Measurements from ENCODE around the gene GRK3.

The GRK3 gene

GRCh38 chr22:25645266-25645665, 80.8 kb downstream of the GRK3 start:
- no peak for DNase-seq (ENCODE audit: low spot score in 2 of 2)
- no peak for ATAC-seq (replicated peaks; ENCODE audit: extremely low read depth, poor library complexity, severe bottlenecking)
- H3K27ac Mint-ChIP-seq (ENCODE audit: low read depth): no peak overlapping the region
- peaks cover 24% of the 10 kb centered on the region for H3K27me3 Mint-ChIP-seq
- H3K4me3 Mint-ChIP-seq: no peak overlapping the region
- no peaks in the 10 kb centered on the region for H3K9me3 Mint-ChIP-seq
- no peaks in the 10 kb centered on the region for H3K4me1 Mint-ChIP-seq
- peaks cover 4% of the 10 kb centered on the region for H3K36me3 Mint-ChIP-seq (ENCODE audit: insufficient read depth)

- ATAC-seq (replicated peaks; ENCODE audit: extremely low read depth, poor library complexity, severe bottlenecking) (no peak), DNase-seq (ENCODE audit: low spot score in 2 of 2) (no peak)
- Mint-ChIP-seq H3K4me1 (no peaks in the 10 kb centered on the region), H3K27me3 (peaks cover 23% of the 10 kb centered on the region), H3K36me3 (ENCODE audit: insufficient read depth) (peaks cover 4% of the 10 kb centered on the region), H3K9me3 (no peaks in the 10 kb centered on the region), H3K4me3 (no peak overlapping the region), H3K27ac (ENCODE audit: low read depth) (no peak overlapping the region)
Observed at GRCh38 chr22:25645964-25646363, 81.5 kb downstream of the GRK3 start.

GRCh38 chr22:25650833-25651232, 86.4 kb downstream of the GRK3 start:
- H3K4me3 Mint-ChIP-seq: no peak overlapping the region
- H3K36me3 Mint-ChIP-seq (ENCODE audit: insufficient read depth): peaks cover 3% of the 10 kb centered on the region

GRCh38 chr22:25651332-25652085, 87.0 kb downstream of the GRK3 start:
- Mint-ChIP-seq H3K27ac (ENCODE audit: low read depth) (no peak overlapping the region), H3K27me3 (no peaks in the 10 kb centered on the region), H3K36me3 (ENCODE audit: insufficient read depth) (peaks cover 3% of the 10 kb centered on the region), H3K9me3 (no peaks in the 10 kb centered on the region), H3K4me3 (no peak overlapping the region), H3K4me1 (no peaks in the 10 kb centered on the region)
- ATAC-seq (replicated peaks; ENCODE audit: extremely low read depth, poor library complexity, severe bottlenecking) (no peak), DNase-seq (ENCODE audit: low spot score in 2 of 2) (no peak)

More at GRCh38 chr22:25650833-25651232, 86.4 kb downstream of the GRK3 start:
- no peaks in the 10 kb centered on the region for H3K4me1 Mint-ChIP-seq
- H3K27me3 Mint-ChIP-seq: no peaks in the 10 kb centered on the region
- ATAC-seq (replicated peaks; ENCODE audit: extremely low read depth, poor library complexity, severe bottlenecking) (no peak), DNase-seq (ENCODE audit: low spot score in 2 of 2) (no peak)
- H3K9me3 Mint-ChIP-seq: no peaks in the 10 kb centered on the region
- no peak overlapping the region for H3K27ac Mint-ChIP-seq (ENCODE audit: low read depth)

- Mint-ChIP-seq H3K4me3 (no peak overlapping the region), H3K4me1 (no peaks in the 10 kb centered on the region), H3K27me3 (peaks cover 15% of the 10 kb centered on the region)
Observed at GRCh38 chr22:25654676-25655075, 90.2 kb downstream of the GRK3 start.

GRCh38 chr22:25655371-25655935, 91.0 kb downstream of the GRK3 start:
- DNase-seq (ENCODE audit: low spot score in 2 of 2): no peak

More at GRCh38 chr22:25654676-25655075, 90.2 kb downstream of the GRK3 start:
- DNase-seq (ENCODE audit: low spot score in 2 of 2) (no peak), ATAC-seq (replicated peaks; ENCODE audit: extremely low read depth, poor library complexity, severe bottlenecking) (no peak)
- Mint-ChIP-seq H3K9me3 (no peaks in the 10 kb centered on the region), H3K36me3 (ENCODE audit: insufficient read depth) (no peaks in the 10 kb centered on the region), H3K27ac (ENCODE audit: low read depth) (no peak overlapping the region)

GRCh38 chr22:25656724-25657123, 92.2 kb downstream of the GRK3 start:
- H3K4me3 Mint-ChIP-seq: no peak overlapping the region
- ATAC-seq (replicated peaks; ENCODE audit: extremely low read depth, poor library complexity, severe bottlenecking) (no peak), DNase-seq (ENCODE audit: low spot score in 2 of 2) (no peak)
- peaks cover 15% of the 10 kb centered on the region for H3K27me3 Mint-ChIP-seq
- H3K4me1 Mint-ChIP-seq: no peaks in the 10 kb centered on the region
- H3K27ac Mint-ChIP-seq (ENCODE audit: low read depth): no peak overlapping the region
- no peaks in the 10 kb centered on the region for H3K9me3 Mint-ChIP-seq
- no peaks in the 10 kb centered on the region for H3K36me3 Mint-ChIP-seq (ENCODE audit: insufficient read depth)

More at GRCh38 chr22:25655371-25655935, 91.0 kb downstream of the GRK3 start:
- no peak for ATAC-seq (replicated peaks; ENCODE audit: extremely low read depth, poor library complexity, severe bottlenecking)
- Mint-ChIP-seq H3K9me3 (no peaks in the 10 kb centered on the region), H3K27ac (ENCODE audit: low read depth) (no peak overlapping the region), H3K27me3 (peaks cover 15% of the 10 kb centered on the region), H3K4me1 (no peaks in the 10 kb centered on the region), H3K36me3 (ENCODE audit: insufficient read depth) (no peaks in the 10 kb centered on the region), H3K4me3 (no peak overlapping the region)

- no peaks in the 10 kb centered on the region for H3K9me3 Mint-ChIP-seq
- no peak overlapping the region for H3K4me3 Mint-ChIP-seq
- ATAC-seq (replicated peaks; ENCODE audit: extremely low read depth, poor library complexity, severe bottlenecking) (no peak), DNase-seq (ENCODE audit: low spot score in 2 of 2) (no peak)
- no peaks in the 10 kb centered on the region for H3K4me1 Mint-ChIP-seq
- no peaks in the 10 kb centered on the region for H3K36me3 Mint-ChIP-seq (ENCODE audit: insufficient read depth)
- no peak overlapping the region for H3K27ac Mint-ChIP-seq (ENCODE audit: low read depth)
- H3K27me3 Mint-ChIP-seq: peaks cover 15% of the 10 kb centered on the region
Observed at GRCh38 chr22:25658633-25659032, 94.2 kb downstream of the GRK3 start.

GRCh38 chr22:25659413-25659812, 94.9 kb downstream of the GRK3 start:
- no peak overlapping the region for H3K27ac Mint-ChIP-seq (ENCODE audit: low read depth)
- no peaks in the 10 kb centered on the region for H3K9me3 Mint-ChIP-seq
- H3K27me3 Mint-ChIP-seq: peaks cover 15% of the 10 kb centered on the region
- H3K36me3 Mint-ChIP-seq (ENCODE audit: insufficient read depth): no peaks in the 10 kb centered on the region
- ATAC-seq (replicated peaks; ENCODE audit: extremely low read depth, poor library complexity, severe bottlenecking): no peak
- no peaks in the 10 kb centered on the region for H3K4me1 Mint-ChIP-seq
- DNase-seq (ENCODE audit: low spot score in 2 of 2): no peak
- H3K4me3 Mint-ChIP-seq: no peak overlapping the region

- Mint-ChIP-seq H3K9me3 (no peaks in the 10 kb centered on the region), H3K4me3 (no peak overlapping the region), H3K27ac (ENCODE audit: low read depth) (no peak overlapping the region), H3K36me3 (ENCODE audit: insufficient read depth) (no peaks in the 10 kb centered on the region), H3K27me3 (peaks cover 15% of the 10 kb centered on the region), H3K4me1 (no peaks in the 10 kb centered on the region)
- ATAC-seq (replicated peaks; ENCODE audit: extremely low read depth, poor library complexity, severe bottlenecking): no peak
- no peak for DNase-seq (ENCODE audit: low spot score in 2 of 2)
Observed at GRCh38 chr22:25660336-25660735, 95.9 kb downstream of the GRK3 start.

GRCh38 chr22:25661073-25661472, 96.6 kb downstream of the GRK3 start:
- Mint-ChIP-seq H3K9me3 (no peaks in the 10 kb centered on the region), H3K4me1 (no peaks in the 10 kb centered on the region), H3K27ac (ENCODE audit: low read depth) (no peak overlapping the region), H3K36me3 (ENCODE audit: insufficient read depth) (no peaks in the 10 kb centered on the region), H3K27me3 (peaks cover 15% of the 10 kb centered on the region), H3K4me3 (no peak overlapping the region)
- DNase-seq (ENCODE audit: low spot score in 2 of 2) (no peak), ATAC-seq (replicated peaks; ENCODE audit: extremely low read depth, poor library complexity, severe bottlenecking) (no peak)

GRCh38 chr22:25663654-25664053, 99.2 kb downstream of the GRK3 start:
- ATAC-seq (replicated peaks; ENCODE audit: extremely low read depth, poor library complexity, severe bottlenecking) (no peak), DNase-seq (ENCODE audit: low spot score in 2 of 2) (no peak)
- no peak overlapping the region for H3K4me3 Mint-ChIP-seq
- no peaks in the 10 kb centered on the region for H3K9me3 Mint-ChIP-seq
- H3K36me3 Mint-ChIP-seq (ENCODE audit: insufficient read depth): no peaks in the 10 kb centered on the region
- H3K27ac Mint-ChIP-seq (ENCODE audit: low read depth): no peak overlapping the region
- no peaks in the 10 kb centered on the region for H3K4me1 Mint-ChIP-seq
- H3K27me3 Mint-ChIP-seq: peaks cover 7% of the 10 kb centered on the region

- ATAC-seq (replicated peaks; ENCODE audit: extremely low read depth, poor library complexity, severe bottlenecking) (no peak), DNase-seq (ENCODE audit: low spot score in 2 of 2) (no peak)
- no peaks in the 10 kb centered on the region for H3K27me3 Mint-ChIP-seq
- H3K36me3 Mint-ChIP-seq (ENCODE audit: insufficient read depth): no peaks in the 10 kb centered on the region
- no peak overlapping the region for H3K4me3 Mint-ChIP-seq
- no peak overlapping the region for H3K27ac Mint-ChIP-seq (ENCODE audit: low read depth)
- no peaks in the 10 kb centered on the region for H3K4me1 Mint-ChIP-seq
- H3K9me3 Mint-ChIP-seq: no peaks in the 10 kb centered on the region
Observed at GRCh38 chr22:25666308-25666707, 101.8 kb downstream of the GRK3 start.

All from central memory CD8-positive, alpha-beta T cell (primary cell).